ENCODE data around the gene CNMD.
"Not testable (repeated sequence)": the region's sequence is repeated elsewhere in the genome, so short reads cannot be mapped to it uniquely, and the experiment has no call there.

Gene CNMD

DNA sequence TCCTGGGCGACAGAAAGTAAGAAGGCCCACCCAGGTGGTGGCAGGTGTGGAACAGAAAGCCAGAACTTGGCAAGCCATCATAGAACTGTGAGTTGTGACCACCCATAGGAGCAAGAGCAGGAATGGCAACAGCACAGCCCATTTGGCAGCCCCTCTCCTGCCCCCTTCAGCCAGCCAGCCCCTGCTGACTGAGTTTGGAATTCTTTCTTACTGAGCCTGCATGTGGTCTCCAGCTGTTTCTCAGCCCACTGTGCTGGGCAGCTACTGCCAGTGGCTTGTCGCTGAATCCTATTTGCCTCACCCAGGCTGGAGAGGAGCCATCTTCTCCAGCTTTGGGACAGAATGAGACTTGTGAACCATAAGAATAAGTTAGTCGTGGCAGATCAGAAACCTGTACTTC, 28.3 kb downstream of the CNMD start:
- FAIRE-seq, result no peak
- no peak for DNase-seq (ENCODE audit: insufficient read length, low spot score)
- TF ChIP-seq, protein P1, sequence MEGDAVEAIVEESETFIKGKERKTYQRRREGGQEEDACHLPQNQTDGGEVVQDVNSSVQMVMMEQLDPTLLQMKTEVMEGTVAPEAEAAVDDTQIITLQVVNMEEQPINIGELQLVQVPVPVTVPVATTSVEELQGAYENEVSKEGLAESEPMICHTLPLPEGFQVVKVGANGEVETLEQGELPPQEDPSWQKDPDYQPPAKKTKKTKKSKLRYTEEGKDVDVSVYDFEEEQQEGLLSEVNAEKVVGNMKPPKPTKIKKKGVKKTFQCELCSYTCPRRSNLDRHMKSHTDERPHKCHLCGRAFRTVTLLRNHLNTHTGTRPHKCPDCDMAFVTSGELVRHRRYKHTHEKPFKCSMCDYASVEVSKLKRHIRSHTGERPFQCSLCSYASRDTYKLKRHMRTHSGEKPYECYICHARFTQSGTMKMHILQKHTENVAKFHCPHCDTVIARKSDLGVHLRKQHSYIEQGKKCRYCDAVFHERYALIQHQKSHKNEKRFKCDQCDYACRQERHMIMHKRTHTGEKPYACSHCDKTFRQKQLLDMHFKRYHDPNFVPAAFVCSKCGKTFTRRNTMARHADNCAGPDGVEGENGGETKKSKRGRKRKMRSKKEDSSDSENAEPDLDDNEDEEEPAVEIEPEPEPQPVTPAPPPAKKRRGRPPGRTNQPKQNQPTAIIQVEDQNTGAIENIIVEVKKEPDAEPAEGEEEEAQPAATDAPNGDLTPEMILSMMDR (IDR thresholded peaks at IDR 0.05; ENCODE audit: insufficient read depth, missing control alignments), result no peak

DNA sequence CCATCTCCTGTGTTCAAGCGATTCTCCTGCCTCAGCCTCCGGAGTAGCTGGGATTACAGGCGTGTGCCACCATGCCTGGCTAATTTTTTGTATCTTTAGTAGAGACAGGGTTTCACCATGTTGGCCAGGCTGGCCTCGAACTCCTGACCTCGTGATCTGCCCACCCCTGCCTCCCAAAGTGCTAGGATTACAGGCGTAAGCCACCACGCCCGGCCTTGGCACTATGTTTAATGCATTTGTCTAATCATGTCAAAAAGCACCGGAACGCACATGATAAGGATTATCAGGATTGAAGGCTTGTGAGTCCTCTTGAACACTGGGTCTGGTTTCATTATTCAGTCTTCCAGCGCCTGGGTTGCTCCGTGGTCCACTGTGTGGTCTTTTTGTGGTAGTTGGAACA, 31.4 kb downstream of the CNMD start:
- FAIRE-seq; DNase-seq (ENCODE audit: insufficient read length, low spot score): not testable (repeated sequence)

DNA sequence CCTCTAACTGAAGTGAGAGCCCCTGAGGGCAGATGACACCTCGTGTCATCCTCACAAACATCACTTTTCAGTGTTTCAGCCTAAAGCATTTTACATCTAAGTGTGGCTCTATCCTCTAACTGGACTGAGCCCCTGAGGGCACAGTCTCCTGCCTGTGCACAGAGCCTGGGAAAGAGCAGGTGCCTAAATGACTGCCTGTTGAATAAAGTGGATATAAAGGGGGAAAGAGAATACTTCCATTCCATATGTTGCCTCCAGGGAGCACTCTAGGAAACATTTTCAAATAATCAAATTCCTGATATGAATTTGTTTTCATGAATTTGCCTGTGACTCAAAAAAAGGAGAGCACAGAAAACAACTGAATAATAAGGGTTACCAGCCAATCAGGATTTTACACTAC, 32.2 kb downstream of the CNMD start:
- no peak for FAIRE-seq
- TF ChIP-seq, protein P1 (IDR thresholded peaks at IDR 0.05; ENCODE audit: insufficient read depth, missing control alignments), result no peak
- DNase-seq (ENCODE audit: insufficient read length, low spot score), result no peak

DNA sequence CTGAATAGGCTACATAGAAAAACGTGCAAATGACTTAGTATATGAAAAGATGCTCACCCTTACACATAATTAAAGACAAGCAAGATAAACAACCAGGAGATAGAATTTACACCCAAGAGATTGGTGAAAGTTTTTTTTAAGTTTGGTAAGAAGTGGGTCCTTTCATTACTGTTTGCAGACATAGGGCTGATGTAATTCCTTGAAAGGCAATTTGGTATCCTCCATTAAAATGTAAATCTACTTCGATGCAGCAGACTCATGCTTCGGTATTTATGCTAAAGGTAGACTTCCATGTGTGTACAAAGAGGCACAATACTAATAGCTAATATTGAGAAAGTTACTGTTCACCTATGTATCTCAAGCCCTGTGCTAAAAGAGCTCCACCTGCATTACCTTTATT, 33.5 kb downstream of the CNMD start:
- DNase-seq (ENCODE audit: insufficient read length, low spot score) (no peak), FAIRE-seq (no peak)
- TF ChIP-seq, protein P1 (IDR thresholded peaks at IDR 0.05; ENCODE audit: insufficient read depth, missing control alignments), result no peak

DNA sequence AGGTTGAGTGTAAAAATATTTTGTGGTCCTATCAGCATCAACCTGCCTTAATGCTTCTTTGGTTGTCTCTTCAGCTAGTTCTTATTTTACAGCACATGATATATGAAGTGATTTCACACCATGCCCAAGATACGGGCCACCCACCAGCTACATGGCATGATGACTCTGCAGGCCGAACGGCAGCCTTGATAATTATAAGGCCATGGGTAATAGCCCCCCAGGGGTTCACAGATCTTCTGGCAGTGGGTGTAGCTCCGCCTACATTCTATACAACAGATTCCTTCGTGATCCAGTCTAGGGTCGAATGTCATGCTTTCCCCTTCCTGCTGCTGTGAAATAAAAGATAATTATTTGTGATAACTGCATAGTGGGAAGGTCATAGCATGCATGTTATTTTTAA, 36.1 kb downstream of the CNMD start:
- TF ChIP-seq, protein P1 (IDR thresholded peaks at IDR 0.05; ENCODE audit: insufficient read depth, missing control alignments), result no peak
- DNase-seq (ENCODE audit: insufficient read length, low spot score), result no peak
- no peak for FAIRE-seq

DNA sequence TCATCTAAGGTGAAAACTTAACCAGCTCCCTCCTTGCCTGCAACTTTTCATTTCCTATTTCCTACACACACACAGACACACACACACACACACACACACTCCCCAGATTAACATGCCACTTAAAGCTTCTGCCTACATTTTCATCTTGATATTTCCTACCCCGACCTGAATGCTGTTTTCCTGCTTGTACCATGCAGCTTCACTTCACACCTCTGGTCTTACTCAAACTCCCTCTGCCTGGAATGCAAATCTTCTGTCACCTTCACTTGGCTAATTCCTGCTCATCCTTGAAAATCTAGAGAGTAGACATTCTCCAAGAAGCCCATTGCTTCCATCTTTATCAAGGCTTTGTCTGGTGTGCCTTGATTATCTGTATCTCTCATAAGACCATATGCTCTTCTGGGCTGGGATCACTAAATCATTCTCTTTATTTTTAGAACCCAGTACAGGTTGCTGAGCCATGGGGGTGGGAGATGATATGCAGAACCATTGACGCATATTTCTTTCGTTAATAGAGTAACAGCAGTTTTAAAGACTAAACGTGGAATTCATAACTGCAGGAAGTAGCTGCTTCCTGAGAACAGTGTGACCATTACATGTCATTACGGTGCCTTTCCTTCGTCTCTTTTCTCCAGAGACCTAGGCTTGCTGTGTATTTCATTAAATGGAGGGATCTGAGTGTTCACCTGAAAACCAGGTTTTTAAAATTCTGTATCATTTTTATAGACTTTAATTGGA, 37.7 kb downstream of the CNMD start:
- FAIRE-seq (no peak), DNase-seq (ENCODE audit: insufficient read length, low spot score) (no peak)
- TF ChIP-seq, protein P1 (IDR thresholded peaks at IDR 0.05; ENCODE audit: insufficient read depth, missing control alignments), result no peak

DNA sequence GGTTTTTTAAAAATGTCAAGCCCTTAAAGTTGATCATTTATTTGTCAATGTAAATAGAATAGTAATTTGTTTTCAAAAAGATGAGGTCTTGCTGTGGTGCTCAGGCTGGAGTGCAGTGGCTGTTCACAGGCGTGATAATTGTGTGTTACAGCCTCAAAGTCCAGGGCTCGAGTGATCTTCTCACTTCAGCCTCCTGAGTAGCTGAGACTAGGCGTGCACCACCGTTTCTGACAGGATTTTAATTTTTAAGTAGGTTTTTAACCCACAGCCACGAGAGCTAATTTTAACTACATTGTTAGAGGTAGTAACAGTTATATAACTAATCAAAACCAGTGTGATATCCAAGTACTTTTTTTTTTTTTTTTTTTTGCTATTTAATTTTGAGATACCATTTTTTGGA, 43.1 kb downstream of the CNMD start:
- TF ChIP-seq, protein P1 (IDR thresholded peaks at IDR 0.05; ENCODE audit: insufficient read depth, missing control alignments), result no peak
- no peak for FAIRE-seq
- DNase-seq (ENCODE audit: insufficient read length, low spot score), result no peak

DNA sequence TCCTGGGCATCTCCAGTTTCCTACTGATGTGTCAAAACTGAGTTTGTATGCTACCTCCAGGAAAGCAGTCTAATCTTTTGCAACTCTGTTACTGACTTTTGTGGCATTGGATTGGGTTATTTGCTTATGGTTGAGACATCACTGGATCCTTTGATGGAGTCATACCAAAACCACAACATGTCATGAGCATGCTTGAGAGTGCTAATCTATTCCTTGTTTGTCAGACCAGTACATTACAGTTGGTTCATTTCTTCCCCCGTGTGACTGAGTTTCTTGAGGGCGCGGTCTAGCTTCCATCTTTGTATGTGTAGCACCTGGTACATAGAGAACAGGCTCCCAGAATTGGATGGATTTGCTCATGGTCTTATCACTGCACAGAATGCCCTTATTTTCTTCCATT, 43.8 kb downstream of the CNMD start:
- TF ChIP-seq, protein P1 (IDR thresholded peaks at IDR 0.05; ENCODE audit: insufficient read depth, missing control alignments), result no peak
- no peak for DNase-seq (ENCODE audit: insufficient read length, low spot score)
- FAIRE-seq, result no peak

All from D721Med (cell line).